GM12878 (cell line): Measurements from ENCODE around the gene ZNF883.

ENCODE experiments used
- EGR1 ChIP-seq, 2 experiments: IDR thresholded peaks; 1 replicate in 1 of 2; 2 replicates in 1 of 2; pipeline ENCODE4 v1.6.1; 2011 to 2012; ENCODE audit warnings: low read depth in 2 of 2, low read length in 2 of 2, borderline replicate concordance in 1 of 2, mild to moderate bottlenecking in 1 of 2, moderate library complexity in 1 of 2
- FOXK2 ChIP-seq: fragments of 450-650 bp; IDR thresholded peaks from 2 replicates; pipeline ENCODE4 v1.6.1; 2017; ENCODE audit warnings: mild to moderate bottlenecking, moderate library complexity

GRCh38 chr9:112970939-112971338, 41.1 kb downstream of the ZNF883 start:
- TF ChIP-seq EGR1 (IDR thresholded peaks at IDR 0.05; ENCODE audit: borderline replicate concordance in 1 of 2, low read depth in 2 of 2, low read length in 2 of 2) (no peak), FOXK2 (no peak)
